Subcutaneous abdominal adipose tissue (tissue), 5 donors: ENCODE measurements around the gene MTHFR.

Source experiments
- H3K27ac ChIP-seq: one replicate; pipeline ENCODE4 v1.7.0; 2013; ENCODE audit warnings: low read depth, mild to moderate bottlenecking, inconsistent platforms, low read length, moderate library complexity
- H3K27me3 ChIP-seq, 5 donors: one replicate each; pipeline ENCODE4 v1.7.0; 2013; ENCODE audit warnings: low read length in 5 of 5, inconsistent platforms in 1 of 5; ENCODE audit not compliant: control insufficient read depth in 5 of 5, insufficient read depth in 4 of 5
- H3K36me3 ChIP-seq, 5 donors: one replicate each; pipeline ENCODE4 v1.7.0; 2013; ENCODE audit warnings: low read length in 5 of 5; ENCODE audit not compliant: control insufficient read depth in 5 of 5, insufficient read depth in 5 of 5
- H3K4me1 ChIP-seq, 5 donors: one replicate each; pipeline ENCODE4 v1.7.0; 2013; ENCODE audit warnings: low read length in 5 of 5, mild to moderate bottlenecking in 3 of 5, moderate library complexity in 1 of 5; ENCODE audit not compliant: control insufficient read depth in 5 of 5, insufficient read depth in 5 of 5
- H3K4me3 ChIP-seq, 5 donors: one replicate each; pipeline ENCODE4 v1.7.0; 2013; ENCODE audit warnings: low read length in 5 of 5, low read depth in 1 of 5
- H3K9ac ChIP-seq, 5 donors: one replicate each; pipeline ENCODE4 v1.7.0; 2013; ENCODE audit warnings: low read length in 5 of 5, mild to moderate bottlenecking in 4 of 5, moderate library complexity in 3 of 5
- H3K9me3 ChIP-seq, 5 donors: one replicate each; pipeline ENCODE4 v1.7.0; 2013; ENCODE audit warnings: low read length in 5 of 5; ENCODE audit not compliant: control insufficient read depth in 5 of 5
- donor health status: healthy.
- donor health status: healthy.
- donor health status: healthy.
- donor health status: healthy.
- donor health status: healthy.

The MTHFR gene

DNA sequence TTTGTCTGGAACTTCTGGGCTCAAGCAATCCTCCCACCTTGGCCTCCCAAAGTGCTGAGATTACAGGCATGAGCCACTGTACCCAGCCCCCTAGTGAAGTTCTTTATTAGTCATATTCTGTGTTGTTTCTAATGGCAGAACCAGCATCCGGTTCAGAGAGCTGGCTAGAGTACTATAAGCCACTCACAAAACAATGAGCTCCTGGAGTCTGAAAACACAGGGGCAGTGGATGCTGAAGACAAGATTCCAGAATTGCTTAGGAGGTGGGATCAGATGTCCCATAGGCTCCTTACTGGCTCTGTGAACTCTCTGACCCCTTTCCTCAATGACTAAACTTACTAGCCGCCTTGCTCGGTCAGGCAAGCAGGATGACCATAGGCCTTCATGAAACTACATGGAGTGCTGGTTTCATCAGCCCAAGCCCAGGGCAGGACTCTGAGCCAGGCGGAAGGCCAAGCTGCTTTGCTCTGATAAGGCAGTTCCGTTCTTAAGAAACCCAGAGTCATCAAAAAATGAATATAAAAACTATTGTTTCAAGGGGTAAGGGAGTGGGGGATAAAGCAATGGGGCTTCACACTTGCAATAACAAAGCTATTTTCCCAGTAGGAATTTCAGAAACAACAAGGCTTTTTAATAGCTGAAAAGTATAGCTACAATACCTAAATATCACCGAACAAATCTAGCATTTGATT, 8.1 kb downstream of the MTHFR start:
- H3K36me3 ChIP-seq = peaks cover 0 to 64% (median 54%) of the 10 kb centered on the region in 5 donors

GRCh38 chr1:11796036-11796828, 9.5 kb downstream of the MTHFR start:
- Histone ChIP-seq H3K9ac (no peak overlapping the region), H3K9me3 (no peaks in the 10 kb centered on the region), H3K27ac (no peak overlapping the region), H3K36me3 (peaks cover 0 to 74% (median 61%) of the 10 kb centered on the region in 5 donors), H3K27me3 (no peaks in the 10 kb centered on the region), H3K4me3 (no peak overlapping the region), H3K4me1 (peaks cover 5 to 28% (median 13%) of the 10 kb centered on the region in 5 donors)

More for the DNA sequence above, 8.1 kb downstream of the MTHFR start:
- Histone ChIP-seq H3K9ac (peak overlapping the region in 1 of 5 donors; percentile 26), H3K4me3 (no peak overlapping the region), H3K9me3 (no peaks in the 10 kb centered on the region), H3K27me3 (no peaks in the 10 kb centered on the region), H3K4me1 (peaks cover 2 to 31% (median 15%) of the 10 kb centered on the region in 5 donors), H3K27ac (peak overlapping the region; percentile 58)

DNA sequence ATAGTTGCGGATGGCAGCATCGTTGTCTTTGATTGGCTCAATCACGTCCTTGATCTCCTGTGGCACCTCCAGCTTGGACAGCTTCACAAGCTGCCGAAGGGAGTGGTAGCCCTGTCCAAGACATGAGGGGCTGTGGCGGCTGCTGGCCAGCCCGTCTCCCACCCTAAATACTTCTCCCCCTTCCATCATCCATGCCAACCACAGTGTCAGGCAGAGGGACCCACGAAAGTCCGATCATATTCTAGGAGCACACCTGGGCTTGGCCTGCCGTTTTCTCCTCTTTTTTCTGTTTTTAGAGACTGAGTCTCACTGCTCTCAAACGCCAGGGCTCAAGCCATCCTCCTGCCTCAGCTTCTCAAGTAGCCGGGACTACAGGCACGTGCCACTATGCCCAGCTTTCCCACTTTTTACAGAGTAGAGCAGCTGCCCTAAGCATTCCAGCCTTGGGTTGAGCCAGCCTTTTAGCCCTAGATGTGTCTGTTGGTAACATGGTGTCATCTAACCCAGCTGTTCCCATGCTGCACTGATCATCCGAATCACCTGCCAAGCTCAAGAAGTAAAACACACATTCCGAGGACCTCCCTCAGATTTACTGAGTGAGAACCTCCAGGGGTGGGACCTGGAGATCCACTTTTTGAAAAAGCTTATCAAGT, 10.4 kb downstream of the MTHFR start:
- H3K9ac ChIP-seq = no peak overlapping the region
- H3K4me1 ChIP-seq = peaks cover 13 to 36% (median 22%) of the 10 kb centered on the region in 5 donors
- H3K27ac ChIP-seq = no peak overlapping the region
- peaks cover 0 to 65% (median 52%) of the 10 kb centered on the region in 5 donors for H3K36me3 ChIP-seq
- H3K4me3 ChIP-seq = no peak overlapping the region
- no peaks in the 10 kb centered on the region for H3K9me3 ChIP-seq
- no peaks in the 10 kb centered on the region for H3K27me3 ChIP-seq

- Histone ChIP-seq H3K9ac (no peak overlapping the region), H3K4me3 (no peak overlapping the region), H3K27me3 (no peaks in the 10 kb centered on the region), H3K36me3 (peaks cover 0 to 64% (median 53%) of the 10 kb centered on the region in 5 donors), H3K27ac (no peak overlapping the region), H3K4me1 (peaks cover 17 to 44% (median 29%) of the 10 kb centered on the region in 5 donors), H3K9me3 (no peaks in the 10 kb centered on the region)
Observed at GRCh38 chr1:11794446-11795237, 11.1 kb downstream of the MTHFR start.

DNA sequence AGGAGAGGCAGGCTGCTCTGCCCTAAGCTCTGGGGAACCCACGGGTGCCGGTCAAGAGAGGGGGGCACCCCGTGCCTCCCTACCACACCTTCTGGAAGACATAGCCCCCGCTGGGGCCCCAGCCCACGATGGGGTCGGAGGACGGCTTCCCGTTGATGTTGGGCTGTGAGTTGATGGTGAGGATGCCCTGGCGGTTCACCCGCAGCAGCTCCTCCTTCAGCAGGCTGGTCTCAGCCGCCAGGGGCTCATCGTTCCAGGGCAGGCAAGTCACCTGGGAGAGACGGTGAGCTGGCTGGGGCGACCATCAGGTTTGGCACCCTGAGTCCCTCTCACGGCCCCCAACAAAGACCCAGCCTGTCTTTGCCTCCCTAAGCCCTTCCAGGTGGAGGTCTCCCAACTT, 11.9 kb downstream of the MTHFR start:
- Histone ChIP-seq H3K9me3 (no peaks in the 10 kb centered on the region), H3K4me1 (peaks cover 17 to 52% (median 35%) of the 10 kb centered on the region in 5 donors), H3K4me3 (no peak overlapping the region), H3K9ac (no peak overlapping the region), H3K27ac (no peak overlapping the region), H3K27me3 (no peaks in the 10 kb centered on the region), H3K36me3 (peaks cover 0 to 59% (median 50%) of the 10 kb centered on the region in 5 donors)

DNA sequence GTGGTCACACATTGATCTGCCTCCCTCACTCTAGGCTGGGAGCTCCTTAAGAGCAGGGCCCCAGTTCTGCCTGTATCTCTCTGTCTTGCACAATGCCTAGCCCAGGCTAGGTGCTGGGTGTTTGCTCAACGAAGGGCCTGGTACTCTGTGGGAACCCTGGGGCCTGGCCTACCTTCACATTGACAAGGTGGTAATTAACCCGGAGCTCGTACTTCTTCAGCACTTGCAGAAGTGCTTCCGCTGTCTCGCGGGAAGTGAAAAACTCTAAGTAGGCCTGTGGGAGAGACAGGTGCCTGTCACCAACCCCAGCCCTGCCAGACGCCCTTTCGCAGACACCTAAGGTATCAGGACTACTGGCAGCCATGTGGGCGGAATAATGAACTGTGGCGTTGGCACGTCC, 13.7 kb downstream of the MTHFR start:
- Histone ChIP-seq H3K9me3 (no peaks in the 10 kb centered on the region), H3K9ac (peak overlapping the region in 1 of 5 donors; percentile 78), H3K4me3 (no peak overlapping the region), H3K36me3 (peaks cover 0 to 63% (median 50%) of the 10 kb centered on the region in 5 donors), H3K4me1 (peaks cover 21 to 64% (median 52%) of the 10 kb centered on the region in 5 donors), H3K27ac (peak overlapping the region; percentile 96), H3K27me3 (no peaks in the 10 kb centered on the region)

DNA sequence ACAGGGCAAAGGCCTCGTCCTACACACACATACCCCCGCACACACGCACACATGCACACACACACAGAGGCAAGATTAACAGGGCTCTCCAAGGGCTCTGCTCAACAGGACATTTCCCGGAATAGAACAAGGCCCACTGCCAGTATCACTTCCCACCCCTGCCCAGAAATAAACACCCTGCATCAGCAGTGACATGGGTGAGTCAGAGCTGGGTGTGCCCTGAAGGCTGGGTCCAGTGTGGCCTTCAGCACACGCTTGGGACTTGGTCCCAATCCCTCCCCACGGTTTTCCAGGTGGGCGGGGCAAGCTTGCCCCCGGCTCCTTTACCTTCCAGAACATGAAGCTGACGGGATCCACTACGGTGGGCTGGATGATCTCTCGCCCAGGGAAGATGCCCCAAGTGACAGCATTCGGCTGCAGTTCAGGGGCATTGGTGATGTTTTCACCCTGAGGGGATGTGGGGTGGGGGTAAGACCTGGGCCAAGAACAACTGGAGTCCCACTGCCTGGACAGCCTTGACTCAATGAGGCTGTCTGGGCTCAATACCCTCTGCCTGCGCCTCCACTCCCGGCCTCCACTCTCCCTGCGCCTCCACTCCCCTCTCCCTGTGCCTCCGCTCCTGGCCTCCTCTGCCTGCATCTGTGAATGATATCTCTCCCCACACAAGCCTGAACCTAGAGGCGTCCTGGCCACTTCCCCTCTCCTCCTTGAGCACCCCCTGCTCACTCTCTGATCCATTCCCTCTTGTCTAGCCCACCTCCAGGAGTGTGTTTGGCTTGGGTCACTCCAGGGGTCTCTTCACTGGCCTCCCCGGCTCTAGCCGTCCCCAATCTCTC, 14.7 kb downstream of the MTHFR start:
- Histone ChIP-seq H3K4me3 (peak overlapping the region in 4 of 5 donors; percentile 8 to 58 (median 34)), H3K27ac (peak overlapping the region; percentile 96), H3K36me3 (peaks cover 0 to 58% (median 46%) of the 10 kb centered on the region in 5 donors), H3K27me3 (no peaks in the 10 kb centered on the region), H3K9ac (peak overlapping the region in 4 of 5 donors; percentile 9 to 78 (median 35)), H3K9me3 (no peaks in the 10 kb centered on the region), H3K4me1 (peaks cover 21 to 62% (median 50%) of the 10 kb centered on the region in 5 donors)

DNA sequence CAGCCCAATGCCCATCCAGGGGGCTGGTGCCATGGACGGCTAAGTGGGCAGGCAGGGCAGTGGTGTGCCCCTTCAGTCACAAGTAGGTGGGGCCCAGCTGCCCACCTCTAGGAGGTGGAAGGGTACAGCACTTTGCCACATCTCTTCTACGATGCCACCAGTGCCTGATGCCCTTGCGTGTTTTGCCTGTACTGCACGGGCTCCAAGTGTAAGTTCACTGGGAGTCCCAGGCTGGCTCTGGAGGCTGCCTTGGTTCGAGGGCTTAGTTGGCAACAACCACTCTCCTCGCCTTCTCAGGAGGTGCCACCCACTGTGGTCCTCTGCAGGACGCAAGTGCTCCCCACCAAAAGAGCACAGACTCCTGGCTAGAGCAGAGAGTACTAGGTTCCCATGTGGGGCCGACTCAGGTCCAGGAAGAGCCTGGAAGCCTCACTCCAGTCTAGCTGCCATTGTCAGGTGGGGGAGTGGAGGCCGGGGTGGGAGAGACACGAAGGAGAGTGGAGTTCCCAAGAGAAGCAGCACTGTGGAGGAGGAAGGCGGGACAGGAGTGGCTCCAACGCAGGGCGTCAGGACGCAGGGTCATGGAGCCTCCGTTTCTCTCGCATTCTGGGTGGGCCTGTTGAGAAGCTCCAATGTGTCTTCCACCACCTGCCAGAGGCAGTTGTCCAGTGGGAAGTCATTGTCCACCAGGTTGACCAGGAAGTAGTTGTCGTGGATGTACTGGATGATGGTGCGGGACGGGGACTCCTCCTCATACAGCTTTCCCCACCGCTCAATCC, 15.5 kb downstream of the MTHFR start:
- Histone ChIP-seq H3K27ac (peak overlapping the region; percentile 93), H3K27me3 (no peaks in the 10 kb centered on the region), H3K36me3 (peaks cover 0 to 49% (median 38%) of the 10 kb centered on the region in 5 donors), H3K4me1 (peaks cover 21 to 67% (median 53%) of the 10 kb centered on the region in 5 donors), H3K4me3 (peak overlapping the region in 4 of 5 donors; percentile 8 to 58 (median 34)), H3K9ac (peak overlapping the region; percentile 25 to 82 (median 33)), H3K9me3 (no peaks in the 10 kb centered on the region)
